H1 (cell line): ENCODE data around the gene DHX29.

Experiments
- CTCF ChIP-seq, 3 experiments: IDR thresholded peaks; 1 replicate in 2 of 3; 2 replicates in 1 of 3; pipeline versions ENCODE4 v1.5.1 to v1.6.1; 2011; ENCODE audit warnings: low read length in 3 of 3, mild to moderate bottlenecking in 3 of 3, inconsistent platforms in 2 of 3, low read depth in 1 of 3, moderate library complexity in 1 of 3; ENCODE audit not compliant: insufficient read depth in 1 of 3; ENCODE audit errors: control extremely low read depth in 1 of 3
- EZH2 ChIP-seq: fragments of 200-600 bp; sonication (generic); IDR thresholded peaks from 2 replicates; pipeline ENCODE4 v1.7.1; 2012; ENCODE audit warnings: low read depth, mild to moderate bottlenecking, moderate library complexity, low read length, inconsistent platforms; ENCODE audit not compliant: severe bottlenecking
- JUND ChIP-seq: IDR thresholded peaks from 2 replicates; pipeline ENCODE4 v1.6.1; 2011; ENCODE audit warnings: mild to moderate bottlenecking, improper control_type of control experiment, low read length
- POLR2A ChIP-seq, 2 experiments: IDR thresholded peaks; 1 replicate in 1 of 2; 2 replicates in 1 of 2; pipeline ENCODE4 v1.6.1; 2011; ENCODE audit warnings: low read depth in 2 of 2, low read length in 2 of 2, mild to moderate bottlenecking in 2 of 2; ENCODE audit errors: control extremely low read depth in 1 of 2
- POLR2AphosphoS5 ChIP-seq: IDR thresholded peaks from 2 replicates; pipeline ENCODE4 v1.6.1; 2011; ENCODE audit warnings: low read depth, low read length
- SIX5 ChIP-seq: IDR thresholded peaks from 2 replicates; pipeline ENCODE4 v1.6.1; 2011; ENCODE audit warnings: mild to moderate bottlenecking, low read depth, low read length
- SUZ12 ChIP-seq: fragments of 200-600 bp; sonication (generic); IDR thresholded peaks from 2 replicates; pipeline ENCODE4 v1.6.1; 2012; ENCODE audit warnings: mild to moderate bottlenecking, inconsistent platforms, low read length, moderate library complexity, mixed read lengths
- TBP ChIP-seq: IDR thresholded peaks from 2 replicates; pipeline ENCODE4 v1.6.1; 2011; ENCODE audit warnings: low read depth, low read length, improper control_type of control experiment

DNA sequence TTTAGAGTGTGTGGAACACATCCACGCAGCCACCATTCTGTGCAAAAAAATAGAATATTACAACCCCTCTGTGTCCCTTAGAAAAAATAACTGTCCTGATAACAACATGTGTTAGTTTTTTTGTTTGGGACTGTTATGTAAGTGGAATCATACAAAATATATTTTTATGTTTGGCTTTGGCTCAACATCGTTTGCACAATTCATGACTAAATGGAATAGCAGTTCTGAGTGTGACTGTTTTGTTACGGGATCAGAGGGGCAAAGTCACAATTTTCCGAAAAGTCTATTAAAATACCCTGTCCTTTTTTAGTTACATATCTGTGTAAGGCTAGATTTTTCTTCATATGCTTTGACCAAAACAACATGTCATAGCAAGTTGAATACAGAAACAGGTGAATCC lies 13.1 kb upstream of the DHX29 start:
- TF ChIP-seq CTCF (IDR thresholded peaks at IDR 0.05; ENCODE audit: control extremely low read depth in 1 of 3, insufficient read depth in 1 of 3, low read depth in 1 of 3, low read length in 3 of 3) (no peak), JUND (no peak), TBP (no peak), EZH2 (no peak), SUZ12 (no peak), POLR2AphosphoS5 (no peak), SIX5 (no peak), POLR2A (IDR thresholded peaks at IDR 0.05; ENCODE audit: control extremely low read depth in 1 of 2, low read depth in 2 of 2, low read length in 2 of 2) (no peak)
